Activated naive CD4-positive, alpha-beta T cell treated with anti-CD3 and anti-CD28 coated beads, Interleukin-2, amount 50 U/mL, for 72 hours (primary cell): ENCODE data around the gene DAG1. TPM values are rescaled to one million over a fixed set of nuclear protein-coding genes. Genes with fewer than 3 reads are reported as not detected.

Source experiments
- ATAC-seq, 2 donors: fragments of 150-1000 bp; cut with Tn5 transposase; 2 replicates each; pipeline ENCODE4 v1.10.0; 2021; ENCODE audit warnings: mild to moderate bottlenecking in 2 of 2, moderate library complexity in 2 of 2
- DNase-seq, 2 donors: peaks; one replicate each; pipeline ENCODE4 v3.0.0; 2021 to 2022; ENCODE audit warnings: low spot score in 2 of 2
- H3K27ac Mint-ChIP-seq, 2 donors: one replicate each; pipeline ENCODE4 v1.8.0; 2022; ENCODE audit warnings: mild to moderate bottlenecking in 2 of 2, mixed read lengths in 2 of 2
- H3K36me3 Mint-ChIP-seq, 2 donors: one replicate each; pipeline ENCODE4 v1.8.0; 2022; ENCODE audit warnings: mixed read lengths in 2 of 2
- H3K9me3 Mint-ChIP-seq, 2 donors: one replicate each; pipeline ENCODE4 v1.8.0; 2022; ENCODE audit warnings: mixed read lengths in 2 of 2
- total RNA-seq, 2 donors: library from RNA; stranded (reverse); gene quantifications; one replicate each; pipeline ENCODE4 v1.2.3, GENCODE V29; 2022

The DAG1 gene
- total RNA-seq, 2 donors from 2014 or later = 9.3 to 10.1 TPM

DNA sequence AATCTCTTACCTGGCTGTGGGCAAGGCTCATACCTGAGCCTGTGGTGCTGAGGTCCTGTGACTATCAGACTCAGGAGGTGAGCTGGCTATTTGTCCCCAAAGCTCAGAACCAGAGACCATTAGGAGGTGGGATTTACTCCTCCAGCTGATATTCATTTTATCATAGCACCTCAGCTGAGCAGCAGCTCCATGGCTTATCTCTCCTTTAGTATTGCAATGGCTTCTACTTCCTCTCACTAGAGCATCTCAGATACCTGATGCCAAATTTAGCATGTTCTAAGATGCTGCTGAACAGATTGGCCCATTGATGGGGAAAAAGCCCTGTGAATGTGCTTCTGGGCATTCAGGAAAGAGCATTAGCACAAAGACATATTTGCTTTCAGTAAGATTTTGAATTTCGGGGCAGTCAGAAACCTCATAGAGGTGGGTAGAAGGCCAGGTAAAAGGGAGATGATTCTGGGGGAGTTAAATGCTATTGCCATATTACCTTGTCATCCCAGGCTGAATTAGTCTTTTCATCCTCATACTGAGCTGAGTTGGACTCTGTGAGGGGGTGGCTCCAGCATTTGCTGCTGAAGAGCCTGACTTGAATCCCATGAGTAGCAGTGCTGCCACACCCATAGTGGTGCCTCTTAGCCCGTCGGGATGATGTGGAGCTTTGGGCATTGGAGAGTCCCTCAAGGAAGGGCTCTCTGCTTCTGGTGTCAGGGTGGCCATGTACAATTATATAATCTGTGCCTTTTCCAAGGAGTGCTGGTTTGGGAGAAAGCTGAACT, 86.6 kb downstream of the DAG1 start:
- H3K27ac Mint-ChIP-seq = no peak overlapping the region
- ATAC-seq (no peak), DNase-seq (no peak)
- no peaks in the 10 kb centered on the region for H3K9me3 Mint-ChIP-seq
- H3K36me3 Mint-ChIP-seq = peaks cover 0 to 8% of the 10 kb centered on the region in 2 donors

DNA sequence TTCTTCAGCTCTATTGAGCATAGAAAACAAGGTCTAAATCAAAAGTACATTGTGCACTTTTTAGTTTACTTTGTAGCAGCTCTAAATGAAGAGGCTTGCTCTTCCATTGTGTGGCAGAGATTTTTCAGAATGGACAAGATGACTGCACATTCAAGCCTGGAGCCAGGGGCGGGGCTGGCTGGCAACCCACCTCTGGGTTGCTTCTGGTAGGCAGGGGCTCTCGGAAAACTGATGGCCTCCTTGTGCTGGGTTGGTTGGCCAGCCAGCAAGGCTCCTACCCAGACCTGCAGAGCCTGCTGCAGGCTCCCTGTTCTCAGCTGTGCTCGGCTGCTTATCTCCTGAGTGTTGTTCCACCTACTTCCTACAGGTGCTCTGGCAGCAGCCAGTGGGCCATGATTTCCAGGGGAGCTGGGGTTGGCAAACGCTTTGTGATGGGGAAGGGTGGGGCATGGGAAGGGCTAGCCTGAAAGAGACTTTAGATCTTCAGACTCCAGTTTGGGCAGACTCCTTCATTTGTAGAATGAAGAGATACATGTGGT, 93.0 kb downstream of the DAG1 start:
- Mint-ChIP-seq H3K9me3 (no peaks in the 10 kb centered on the region), H3K27ac (no peak overlapping the region), H3K36me3 (peaks cover 0 to 8% of the 10 kb centered on the region in 2 donors)
- DNase-seq (no peak), ATAC-seq (no peak)

DNA sequence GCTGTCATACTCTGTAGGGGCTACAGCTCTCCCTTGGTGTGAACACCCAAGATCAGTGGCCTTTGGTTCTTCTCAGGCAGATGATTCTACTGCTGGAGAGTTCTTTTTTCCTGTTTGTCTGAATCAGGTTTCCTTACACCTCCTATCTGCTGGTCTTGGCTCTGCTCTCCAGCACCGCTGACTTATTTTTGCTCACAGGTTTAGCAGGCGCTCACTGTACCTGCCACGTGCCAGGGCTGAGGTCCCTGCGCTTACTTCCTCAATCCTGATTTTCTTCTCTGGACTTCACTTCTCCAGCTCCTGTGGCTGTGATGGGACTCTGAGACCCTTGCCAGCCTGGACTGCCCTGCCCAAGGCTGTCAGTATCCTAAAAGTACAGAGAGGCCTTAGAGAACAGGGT, 93.7 kb downstream of the DAG1 start:
- H3K36me3 Mint-ChIP-seq = peaks cover 0 to 8% of the 10 kb centered on the region in 2 donors

DNA sequence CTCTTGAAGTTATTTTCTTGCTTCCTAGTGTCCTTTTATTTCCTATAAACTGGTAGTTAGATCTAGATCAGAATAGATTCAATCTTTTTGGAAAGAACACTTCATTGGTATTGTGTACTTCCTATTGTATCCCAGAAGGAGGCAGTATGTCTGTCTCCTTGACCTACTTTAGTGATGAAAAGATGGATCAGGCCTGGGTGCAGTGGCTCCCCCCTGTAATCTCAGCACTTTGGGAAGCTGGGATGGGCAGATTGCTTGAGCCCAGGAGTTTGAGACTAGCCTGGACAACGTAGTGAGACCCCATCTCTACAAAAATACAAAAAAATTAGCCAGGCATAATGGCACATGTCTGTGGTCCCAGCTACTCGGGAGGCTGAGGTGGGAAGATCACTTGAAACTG, 96.2 kb downstream of the DAG1 start:
- ATAC-seq (no peak), DNase-seq (no peak)
- H3K36me3 Mint-ChIP-seq = no peaks in the 10 kb centered on the region
- H3K9me3 Mint-ChIP-seq = no peaks in the 10 kb centered on the region
- H3K27ac Mint-ChIP-seq = no peak overlapping the region

More for the DNA sequence above, 93.7 kb downstream of the DAG1 start:
- H3K27ac Mint-ChIP-seq = no peak overlapping the region
- no peaks in the 10 kb centered on the region for H3K9me3 Mint-ChIP-seq
- ATAC-seq = no peak
- DNase-seq = no peak

DNA sequence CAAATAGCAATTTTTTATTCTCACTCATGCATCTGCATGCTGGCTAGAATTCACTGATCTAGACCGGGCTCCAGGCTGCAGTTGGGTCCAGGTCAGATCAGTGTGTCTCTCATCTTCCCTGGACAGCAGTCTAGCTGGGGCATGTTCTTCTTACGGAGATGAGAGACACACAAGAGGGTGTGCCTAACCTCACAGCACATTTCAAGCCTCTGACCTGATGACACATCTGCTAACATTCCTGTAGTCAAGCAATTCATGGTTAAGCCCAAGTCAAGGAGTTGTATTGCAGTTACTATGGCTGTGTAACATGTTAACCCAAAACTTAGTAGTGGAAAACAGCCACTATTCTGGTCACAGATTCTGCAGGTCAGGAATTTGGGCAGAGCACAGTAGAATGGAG, 97.3 kb downstream of the DAG1 start:
- H3K27ac Mint-ChIP-seq = no peak overlapping the region
- no peaks in the 10 kb centered on the region for H3K36me3 Mint-ChIP-seq
- no peak for ATAC-seq
- no peaks in the 10 kb centered on the region for H3K9me3 Mint-ChIP-seq
- DNase-seq = no peak

DNA sequence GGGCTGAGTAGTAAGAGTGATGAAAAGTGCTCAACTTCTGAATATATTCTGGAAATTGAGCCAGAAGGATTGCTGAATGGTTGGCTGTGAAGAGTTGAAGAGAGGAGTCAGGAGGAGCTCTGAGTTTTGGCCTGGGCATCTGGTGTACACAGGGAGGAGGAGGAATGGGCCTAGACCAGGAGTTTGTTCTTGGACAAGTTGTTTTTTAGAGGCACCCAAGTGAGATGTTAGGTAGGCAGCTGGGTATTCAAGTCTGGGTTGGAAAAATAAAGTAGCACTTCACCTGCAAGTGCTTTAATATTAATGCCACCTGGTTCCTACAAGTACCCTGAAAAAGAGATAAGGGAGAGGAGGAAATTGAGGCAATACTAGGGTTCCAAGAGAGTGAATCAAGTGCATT, 98.9 kb downstream of the DAG1 start:
- no peak overlapping the region for H3K27ac Mint-ChIP-seq
- H3K9me3 Mint-ChIP-seq = no peaks in the 10 kb centered on the region
- ATAC-seq (no peak), DNase-seq (no peak)
- H3K36me3 Mint-ChIP-seq = no peaks in the 10 kb centered on the region

DNA sequence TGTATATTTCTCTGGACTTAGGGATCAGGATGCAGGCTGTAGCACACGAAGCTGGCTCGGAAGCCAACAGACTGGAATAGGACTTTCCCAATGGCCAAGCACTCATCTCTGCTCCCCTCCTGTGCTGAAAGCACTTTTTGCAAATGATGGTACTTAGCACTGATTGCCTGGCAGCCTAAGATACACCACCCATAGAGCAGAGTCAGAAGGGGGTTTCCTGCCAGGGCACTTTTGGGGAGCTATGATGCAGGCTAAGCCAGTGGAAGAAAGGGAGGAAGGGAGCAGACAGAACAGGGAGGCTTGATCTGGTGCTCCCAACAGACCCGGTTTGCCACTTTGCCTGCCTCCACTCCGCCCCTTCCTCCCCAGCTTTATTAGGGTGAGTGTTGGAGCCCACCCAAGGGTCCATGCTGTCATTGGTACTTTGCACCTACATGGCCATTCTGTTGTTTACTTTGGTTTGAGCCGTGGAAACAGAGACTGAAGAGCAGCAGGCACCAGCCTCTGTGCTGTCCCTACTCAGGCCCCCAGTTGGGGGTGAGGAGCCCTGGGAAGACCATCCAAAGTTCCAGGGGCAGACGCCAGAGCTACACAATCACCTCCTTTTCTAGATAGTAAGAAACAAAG, 100.1 kb downstream of the DAG1 start:
- Mint-ChIP-seq H3K36me3 (no peaks in the 10 kb centered on the region), H3K27ac (no peak overlapping the region), H3K9me3 (no peaks in the 10 kb centered on the region)
- DNase-seq = no peak
- ATAC-seq = no peak

DNA sequence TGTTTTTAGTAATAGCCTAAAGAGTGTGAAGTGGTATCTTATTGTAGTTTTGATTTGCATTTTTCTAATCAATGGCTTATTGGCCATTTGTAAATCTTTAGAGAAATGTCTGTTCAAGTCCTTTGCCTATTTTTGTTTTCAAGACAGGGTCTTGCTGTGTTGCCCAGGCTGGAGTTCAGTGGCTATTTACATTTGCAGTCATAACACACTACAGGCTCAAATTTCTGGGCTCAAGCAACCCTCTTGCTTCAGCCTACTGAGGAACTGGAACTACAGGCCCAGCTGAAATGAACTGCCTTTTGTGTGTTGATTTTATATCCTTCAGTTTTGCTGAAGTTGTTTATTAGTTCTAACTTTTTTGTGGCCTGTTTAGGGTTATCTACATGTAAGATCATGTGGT, 112.1 kb downstream of the DAG1 start:
- Mint-ChIP-seq H3K27ac (no peak overlapping the region), H3K36me3 (no peaks in the 10 kb centered on the region), H3K9me3 (no peaks in the 10 kb centered on the region)
- DNase-seq = no peak
- no peak for ATAC-seq

Other genes with a start within 250 kb of the DAG1 start
- gene C3orf62, start 193.0 kb upstream of the DAG1 start, total RNA-seq = 1 to 10 TPM; 4.3 to 5.4 TPM
- gene USP4, start 130.2 kb upstream of the DAG1 start, total RNA-seq = 10 to 100 TPM; 76.0 to 92.8 TPM
- gene GPX1, start 111.9 kb upstream of the DAG1 start, total RNA-seq = 100 to 1,000 TPM; 180 to 264 TPM
- 100 to 1,000 TPM; 412 to 421 TPM for gene RHOA, start 58.3 kb upstream of the DAG1 start, total RNA-seq
- gene TCTA, start 57.8 kb upstream of the DAG1 start, total RNA-seq = 10 to 100 TPM in 1 of 2 donors, 1 to 10 TPM in 1; 9.2 to 17.0 TPM
- 1 to 10 TPM; 3.1 to 4.9 TPM for gene AMT, start 47.8 kb upstream of the DAG1 start, total RNA-seq
- gene NICN1, start 40.9 kb upstream of the DAG1 start, total RNA-seq = 10 to 100 TPM in 1 of 2 donors, 1 to 10 TPM in 1; 8.1 to 12.4 TPM
- under 1 TPM; 0.06 to 0.20 TPM for gene BSN, start 84.2 kb downstream of the DAG1 start, total RNA-seq
- 100 to 1,000 TPM; 137 to 164 TPM for gene APEH, start 204.1 kb downstream of the DAG1 start, total RNA-seq
- gene MST1, start 219.2 kb downstream of the DAG1 start, total RNA-seq = 10 to 100 TPM; 11.8 to 15.9 TPM
- gene RNF123, start 219.3 kb downstream of the DAG1 start, total RNA-seq = 10 to 100 TPM; 25.5 to 34.0 TPM
- not detected for gene AMIGO3, start 249.4 kb downstream of the DAG1 start, total RNA-seq